Esophagus muscularis mucosa (tissue), 4 donors: ENCODE measurements around the gene OR2J2.

Experiments
- CTCF ChIP-seq, 3 experiments: fragments of 200-600 bp in 2 of 3; fragments of 450-650 bp in 1 of 3; sonication (generic) in 2 of 3; IDR thresholded peaks; one replicate each; pipeline ENCODE4 v1.5.1; 2017 to 2019; ENCODE audit warnings: antibody characterized with exemption in 3 of 3, mild to moderate bottlenecking in 2 of 3, moderate library complexity in 1 of 3
- EP300 ChIP-seq: sonication (generic); formaldehyde crosslinking; IDR thresholded peaks from one replicate; pipeline ENCODE4 v1.6.1; 2017; ENCODE audit warnings: antibody characterized with exemption
- POLR2A ChIP-seq: fragments of 450-650 bp; IDR thresholded peaks from one replicate; pipeline ENCODE4 v1.6.1; 2017; ENCODE audit warnings: antibody characterized with exemption, moderate library complexity, mild to moderate bottlenecking, low read depth
- POLR2AphosphoS5 ChIP-seq, 2 donors: sonication (generic); formaldehyde crosslinking; IDR thresholded peaks; one replicate each; pipeline ENCODE4 v1.6.1; 2017; ENCODE audit warnings: antibody characterized with exemption in 2 of 2

- TF ChIP-seq CTCF (IDR thresholded peaks at IDR 0.05) (no peak), POLR2A (no peak), EP300 (no peak), POLR2AphosphoS5 (IDR thresholded peaks at IDR 0.05) (no peak)
Measured at GRCh38 chr6:29141606-29142005, 29.1 kb upstream of the OR2J2 start.
